ENCODE results near the gene PSMD11.

- TF ChIP-seq SMC3 (IDR thresholded peaks at IDR 0.05; ENCODE audit: low read depth, low read length) (no peak), NFIC (IDR thresholded peaks at IDR 0.05; ENCODE audit: borderline replicate concordance) (no peak), CTCF (IDR thresholded peaks at IDR 0.05) (no peak), MAX (IDR thresholded peaks at IDR 0.05; ENCODE audit: low read depth) (no peak), TAF1 (IDR thresholded peaks at IDR 0.05; ENCODE audit: borderline replicate concordance, low read depth, low read length) (no peak), EZH2phosphoT487 (IDR thresholded peaks at IDR 0.05; ENCODE audit: borderline replicate concordance, low read depth) (no peak), GABPA (IDR thresholded peaks at IDR 0.05; ENCODE audit: low read depth) (no peak), RCOR1 (IDR thresholded peaks at IDR 0.05; ENCODE audit: low read length) (no peak), YY1 (IDR thresholded peaks at IDR 0.05; ENCODE audit: low read depth) (no peak), SIN3A (IDR thresholded peaks at IDR 0.05; ENCODE audit: borderline replicate concordance, low read depth, low read length) (no peak), FOXJ3 (CRISPR knock-in tag; IDR thresholded peaks at IDR 0.05) (no peak), RXRA (IDR thresholded peaks at IDR 0.05; ENCODE audit: borderline replicate concordance, low read depth) (no peak), TEAD4 (IDR thresholded peaks at IDR 0.05; ENCODE audit: borderline replicate concordance, insufficient read depth) (no peak)
Observed at GRCh38 chr17:32482568-32483320, 38.4 kb downstream of the PSMD11 start.

Measured in SK-N-SH (cell line).